ENCODE measurements around the gene ZNF202. TPM values are rescaled to one million over a fixed set of nuclear protein-coding genes. Genes with fewer than 3 reads are reported as not detected.

ZNF202 gene
- total and polyA plus RNA-seq, 10 donors = 6.3 to 18.6 (median 12.5) TPM

DNA sequence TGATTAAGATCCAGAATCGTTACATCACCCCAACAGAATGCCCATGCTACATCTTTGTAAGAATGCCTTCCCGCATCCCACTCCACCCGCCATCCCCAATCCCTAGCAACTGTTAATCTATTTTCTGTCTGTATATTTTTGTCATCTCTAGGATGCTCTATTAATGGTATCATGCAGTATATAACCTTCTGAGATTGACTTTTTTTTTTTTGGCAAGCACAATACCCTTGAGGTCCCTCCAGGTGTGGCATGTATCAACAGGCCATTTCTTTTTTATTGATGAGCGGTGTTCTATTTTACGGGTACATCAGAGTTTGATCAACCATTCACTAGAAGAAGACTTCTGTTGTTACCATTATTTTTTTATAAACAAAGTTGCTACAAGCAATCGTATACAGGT, 56.9 kb downstream of the ZNF202 start:
- 92 to 98% (median 94%) methylated on average over 6 of the region's 6 CpGs for WGBS, 5 donors

DNA sequence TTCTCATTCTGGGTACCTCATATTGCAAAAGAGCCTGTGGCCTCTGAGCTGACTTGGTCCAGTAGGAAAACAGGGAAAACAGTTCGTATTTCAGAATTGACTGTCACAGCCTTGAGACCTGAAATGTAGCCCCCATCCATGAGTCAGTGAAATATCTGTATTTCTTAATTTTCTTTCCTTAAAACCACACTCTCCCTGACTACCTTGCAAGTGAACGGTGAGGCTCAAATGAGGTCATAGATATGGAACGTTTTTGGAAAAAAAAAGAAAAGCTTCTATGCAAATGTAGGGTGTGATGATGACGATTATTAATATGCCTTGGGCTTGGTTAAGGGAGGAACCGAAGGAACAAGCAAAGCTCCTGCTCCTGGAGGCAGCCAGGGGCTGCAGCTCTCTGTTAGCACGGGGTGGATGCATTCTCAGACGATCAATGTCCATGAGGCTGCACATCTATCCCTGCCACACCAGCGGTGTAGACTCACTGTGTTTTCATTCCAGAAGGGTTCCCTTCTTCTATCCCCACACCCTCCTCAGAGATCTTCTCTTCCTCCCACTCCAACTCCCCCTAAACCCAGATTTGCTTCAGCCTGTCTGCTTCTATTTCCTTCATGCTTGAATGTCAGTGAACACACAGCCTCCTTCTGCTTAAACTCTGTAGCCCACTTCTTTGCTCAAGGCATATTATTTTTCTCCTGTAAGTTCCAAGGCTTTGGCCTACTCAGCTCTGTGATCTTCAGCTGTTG, 57.9 kb downstream of the ZNF202 start:
- intact Hi-C loops (cut with DNase I; ENCODE audit: low total_unique reads) = no loop called here
- H3K4me1 ChIP-seq = no peaks in the 10 kb centered on the region
- H3K27me3 ChIP-seq (replicated peaks in 1 of 7) = peaks cover 0 to 8% (median 0%) of the 10 kb centered on the region in 7 donors
- WGBS, 5 donors = 48 to 66% (median 62%) methylated on average over 8 of the region's 8 CpGs
- H3K4me3 ChIP-seq = no peak overlapping the region
- TF ChIP-seq POLR2A (IDR thresholded peaks at IDR 0.05) (no peak), POLR2AphosphoS5 (IDR thresholded peaks at IDR 0.05) (no peak)
- TF ChIP-seq, protein P1, sequence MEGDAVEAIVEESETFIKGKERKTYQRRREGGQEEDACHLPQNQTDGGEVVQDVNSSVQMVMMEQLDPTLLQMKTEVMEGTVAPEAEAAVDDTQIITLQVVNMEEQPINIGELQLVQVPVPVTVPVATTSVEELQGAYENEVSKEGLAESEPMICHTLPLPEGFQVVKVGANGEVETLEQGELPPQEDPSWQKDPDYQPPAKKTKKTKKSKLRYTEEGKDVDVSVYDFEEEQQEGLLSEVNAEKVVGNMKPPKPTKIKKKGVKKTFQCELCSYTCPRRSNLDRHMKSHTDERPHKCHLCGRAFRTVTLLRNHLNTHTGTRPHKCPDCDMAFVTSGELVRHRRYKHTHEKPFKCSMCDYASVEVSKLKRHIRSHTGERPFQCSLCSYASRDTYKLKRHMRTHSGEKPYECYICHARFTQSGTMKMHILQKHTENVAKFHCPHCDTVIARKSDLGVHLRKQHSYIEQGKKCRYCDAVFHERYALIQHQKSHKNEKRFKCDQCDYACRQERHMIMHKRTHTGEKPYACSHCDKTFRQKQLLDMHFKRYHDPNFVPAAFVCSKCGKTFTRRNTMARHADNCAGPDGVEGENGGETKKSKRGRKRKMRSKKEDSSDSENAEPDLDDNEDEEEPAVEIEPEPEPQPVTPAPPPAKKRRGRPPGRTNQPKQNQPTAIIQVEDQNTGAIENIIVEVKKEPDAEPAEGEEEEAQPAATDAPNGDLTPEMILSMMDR (IDR thresholded peaks at IDR 0.05 in 8 of 11, conservative IDR thresholded peaks at IDR 0.05 in 3 of 11) = no peak
- no peak for DNase-seq
- H3K27ac ChIP-seq = no peak overlapping the region
- peaks cover 0 to 8% (median 0%) of the 10 kb centered on the region in 8 donors for H3K9me3 ChIP-seq
- no peaks in the 10 kb centered on the region for H3K36me3 ChIP-seq

More for the DNA sequence above, 56.9 kb downstream of the ZNF202 start:
- H3K36me3 ChIP-seq = no peaks in the 10 kb centered on the region
- H3K4me3 ChIP-seq = no peak overlapping the region
- no peak for DNase-seq
- H3K27me3 ChIP-seq (replicated peaks in 1 of 7) = peaks cover 0 to 11% (median 0%) of the 10 kb centered on the region in 7 donors
- intact Hi-C loops (cut with DNase I; ENCODE audit: low total_unique reads) = no loop called here
- TF ChIP-seq, protein P1 (IDR thresholded peaks at IDR 0.05 in 8 of 11, conservative IDR thresholded peaks at IDR 0.05 in 3 of 11) = no peak
- TF ChIP-seq POLR2AphosphoS5 (IDR thresholded peaks at IDR 0.05) (no peak), POLR2A (IDR thresholded peaks at IDR 0.05) (no peak)
- H3K9me3 ChIP-seq = peaks cover 0 to 1% (median 0%) of the 10 kb centered on the region in 8 donors
- no peaks in the 10 kb centered on the region for H3K4me1 ChIP-seq
- H3K27ac ChIP-seq = no peak overlapping the region

DNA sequence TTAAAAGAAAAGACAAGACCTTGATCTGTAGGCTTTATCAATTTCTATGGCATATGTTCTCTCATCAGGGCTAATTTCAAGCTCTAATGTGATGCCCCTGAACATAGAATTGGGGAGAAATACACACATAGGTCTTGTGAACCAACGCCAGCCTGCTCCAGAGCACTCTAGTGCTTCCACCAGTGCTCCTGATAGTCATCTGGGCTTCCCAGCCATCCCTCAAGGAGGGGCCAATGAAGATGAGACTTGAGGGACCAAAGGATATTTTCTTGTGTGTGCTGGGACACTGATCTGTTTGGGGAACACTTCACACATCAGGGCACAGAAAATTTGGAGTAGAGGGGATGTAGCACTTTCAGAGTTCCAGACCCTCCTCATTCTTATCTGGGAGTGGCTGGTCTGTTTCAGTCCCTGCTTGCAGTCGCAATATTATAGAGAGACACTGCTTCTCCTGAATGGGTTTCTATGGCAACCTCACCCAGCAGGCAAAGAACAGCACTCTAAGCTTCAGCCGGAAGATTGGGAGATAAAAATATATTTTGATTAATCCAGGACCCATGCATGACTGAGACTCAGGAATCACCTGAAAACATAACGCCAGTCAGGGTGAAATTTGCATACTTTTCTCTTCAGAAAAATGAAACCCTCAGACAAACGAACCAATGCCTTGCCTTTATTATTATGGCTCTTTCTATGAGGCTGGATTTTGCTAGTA, 58.6 kb downstream of the ZNF202 start:
- TF ChIP-seq POLR2A (IDR thresholded peaks at IDR 0.05) (no peak), POLR2AphosphoS5 (IDR thresholded peaks at IDR 0.05) (no peak)
- TF ChIP-seq, protein P1 (IDR thresholded peaks at IDR 0.05 in 8 of 11, conservative IDR thresholded peaks at IDR 0.05 in 3 of 11) = no peak
- DNase-seq = no peak
- Histone ChIP-seq H3K4me3 (no peak overlapping the region), H3K36me3 (no peaks in the 10 kb centered on the region), H3K27me3 (replicated peaks in 1 of 7) (peaks cover 0 to 4% (median 0%) of the 10 kb centered on the region in 7 donors), H3K9me3 (peaks cover 0 to 8% (median 0%) of the 10 kb centered on the region in 8 donors), H3K27ac (no peak overlapping the region), H3K4me1 (no peaks in the 10 kb centered on the region)
- WGBS, 5 donors = 68 to 77% (median 72%) methylated on average over 5 of the region's 5 CpGs
- intact Hi-C loops (cut with DNase I; ENCODE audit: low total_unique reads) = no loop called here

DNA sequence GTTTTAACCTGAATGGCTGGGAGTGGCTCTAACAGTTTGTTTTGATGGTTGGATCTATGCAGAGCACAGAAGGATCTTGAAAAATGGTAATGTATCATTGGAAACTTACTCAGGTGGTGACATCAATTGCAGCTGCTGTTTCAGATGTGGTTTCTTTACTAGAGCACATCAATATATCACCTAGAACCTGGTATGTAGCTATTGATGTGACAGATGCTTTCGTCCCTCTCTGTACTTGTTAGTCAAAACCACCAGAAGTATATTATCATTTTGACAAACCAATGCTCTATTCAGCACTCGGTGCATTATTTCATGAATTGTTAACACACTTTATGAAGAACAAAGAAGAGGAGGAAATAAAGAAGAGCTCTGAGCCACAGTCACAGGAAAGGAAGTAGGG, 60.4 kb downstream of the ZNF202 start:
- 66 to 77% (median 72%) methylated on average over 2 of the region's 2 CpGs for WGBS, 5 donors
- no peak for TF ChIP-seq POLR2AphosphoS5 (IDR thresholded peaks at IDR 0.05)
- TF ChIP-seq, protein P1 (IDR thresholded peaks at IDR 0.05 in 8 of 11, conservative IDR thresholded peaks at IDR 0.05 in 3 of 11) = no peak
- TF ChIP-seq POLR2A (IDR thresholded peaks at IDR 0.05) = no peak
- peaks cover 0 to 4% (median 0%) of the 10 kb centered on the region in 7 donors for H3K27me3 ChIP-seq (replicated peaks in 1 of 7)
- intact Hi-C loops (cut with DNase I; ENCODE audit: low total_unique reads) = no loop called here
- H3K36me3 ChIP-seq = no peaks in the 10 kb centered on the region
- no peak overlapping the region for H3K4me3 ChIP-seq
- H3K27ac ChIP-seq = peak overlapping the region in 1 of 8 donors; percentile 24
- H3K9me3 ChIP-seq = peaks cover 0 to 8% (median 0%) of the 10 kb centered on the region in 8 donors
- no peak for DNase-seq
- no peaks in the 10 kb centered on the region for H3K4me1 ChIP-seq
